GM19372 (cell line): ENCODE results near the gene REELD1.
A peak's percentile ranks its signal among the peaks of the same experiment; 100 is the strongest.

ENCODE experiments used
- ATAC-seq: cut with Tn5 transposase; IDR thresholded peaks from one replicate; pipeline ENCODE4 v1.9.1; 2021; ENCODE audit warnings: mild to moderate bottlenecking, low read depth, moderate library complexity; ENCODE audit not compliant: unreplicated experiment

The REELD1 gene

DNA sequence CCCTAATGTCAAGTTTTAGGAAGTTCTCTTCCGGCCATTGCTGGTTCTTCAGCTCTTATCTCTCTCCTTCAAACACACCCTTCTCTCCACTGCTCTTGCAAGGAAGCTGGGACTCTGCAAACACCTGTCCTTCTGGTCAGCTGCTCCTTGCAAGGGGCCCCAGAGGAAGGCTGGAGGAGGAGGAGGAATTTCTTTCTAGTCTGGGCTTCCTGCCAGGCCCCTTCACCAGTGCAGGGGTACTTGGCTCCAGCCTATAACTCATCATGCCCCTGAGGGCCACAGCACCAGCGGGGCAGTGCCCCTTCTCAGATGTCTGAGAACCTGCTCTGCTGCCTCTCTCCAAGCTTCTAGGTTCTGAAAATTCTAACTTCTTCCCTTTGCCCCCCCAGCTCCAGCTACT, 46.7 kb downstream of the REELD1 start:
- ATAC-seq, result no peak

DNA sequence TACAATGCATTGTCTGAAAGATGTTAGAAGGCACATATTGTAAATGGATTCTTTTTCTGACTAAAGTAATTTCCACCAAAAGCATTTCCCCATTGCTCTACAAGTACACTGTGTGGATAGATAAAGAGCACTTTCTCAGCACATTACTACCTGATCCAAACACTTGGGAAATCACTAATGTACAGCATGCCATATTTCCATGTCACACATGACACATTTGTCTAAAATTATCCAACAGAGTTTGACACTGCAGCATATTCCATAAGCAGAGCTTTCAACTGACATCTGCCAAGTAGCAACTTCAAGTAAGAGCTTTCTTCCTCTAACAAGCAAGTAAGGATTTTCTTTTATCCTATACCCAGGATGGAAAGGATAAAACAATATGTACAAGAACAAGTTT, 49.5 kb downstream of the REELD1 start:
- no peak for ATAC-seq

DNA sequence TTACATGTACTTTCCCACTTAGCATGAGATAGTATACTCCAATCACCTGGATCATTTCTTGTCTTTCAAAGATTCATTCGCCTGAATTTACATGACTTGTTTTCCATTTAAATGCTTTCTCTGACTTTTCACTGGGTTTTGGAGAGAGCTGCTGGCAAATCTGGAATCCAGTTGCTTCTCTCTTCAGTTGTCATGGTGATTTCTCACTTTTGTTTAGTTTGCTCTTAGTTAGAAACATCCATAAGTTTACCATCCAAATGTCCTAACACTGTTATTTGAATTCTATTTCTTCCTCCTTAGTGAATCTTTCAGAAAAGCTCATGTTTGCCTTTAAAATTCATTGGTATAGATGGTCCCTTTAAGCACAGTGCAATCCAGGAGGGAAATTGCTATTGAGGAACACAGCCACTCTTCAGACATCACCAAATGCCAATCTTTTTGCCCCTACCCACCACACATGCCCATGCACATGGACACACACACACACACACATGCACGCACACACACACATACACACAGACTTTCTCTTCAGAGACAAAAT, 51.7 kb downstream of the REELD1 start:
- no peak for ATAC-seq

DNA sequence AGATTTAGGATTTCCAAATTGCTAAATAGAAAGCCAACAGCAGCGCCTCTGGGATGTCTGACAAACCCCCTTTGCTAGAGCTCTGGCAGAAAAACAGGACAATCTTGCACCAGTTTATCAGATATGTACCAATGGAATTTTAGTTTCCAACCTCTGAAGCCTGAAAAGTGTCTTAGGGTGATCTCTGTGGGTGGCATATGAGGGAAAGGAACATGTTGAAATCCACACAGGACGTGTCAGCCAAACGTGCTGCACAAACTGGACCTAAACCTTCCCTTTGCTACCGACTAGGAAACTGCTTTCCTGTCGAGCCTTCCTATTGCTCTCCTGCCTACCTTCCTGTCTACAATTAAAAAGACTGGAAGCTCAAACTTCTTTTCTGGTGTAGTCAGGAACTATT, 53.5 kb downstream of the REELD1 start:
- no peak for ATAC-seq

DNA sequence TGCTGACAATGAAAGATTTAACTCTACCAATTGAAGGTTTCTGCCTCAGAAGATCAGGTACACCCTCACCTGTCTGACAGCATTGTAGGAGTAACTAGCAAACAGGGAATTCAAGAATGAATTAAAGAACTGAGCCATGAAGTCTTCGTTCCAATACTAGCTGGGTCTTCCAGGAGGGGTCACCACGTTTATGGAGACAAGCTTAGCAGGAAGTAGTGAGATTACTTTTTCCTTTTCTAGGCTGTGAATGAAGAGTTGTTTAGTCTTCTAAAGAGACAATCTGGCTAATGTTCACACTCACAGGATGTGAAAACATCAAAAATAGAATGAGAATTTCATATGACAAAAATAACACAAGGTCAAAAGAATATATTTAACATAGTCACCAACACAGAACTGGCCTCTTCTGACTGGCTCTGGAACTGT, 54.9 kb downstream of the REELD1 start:
- ATAC-seq, result peak; percentile 44

DNA sequence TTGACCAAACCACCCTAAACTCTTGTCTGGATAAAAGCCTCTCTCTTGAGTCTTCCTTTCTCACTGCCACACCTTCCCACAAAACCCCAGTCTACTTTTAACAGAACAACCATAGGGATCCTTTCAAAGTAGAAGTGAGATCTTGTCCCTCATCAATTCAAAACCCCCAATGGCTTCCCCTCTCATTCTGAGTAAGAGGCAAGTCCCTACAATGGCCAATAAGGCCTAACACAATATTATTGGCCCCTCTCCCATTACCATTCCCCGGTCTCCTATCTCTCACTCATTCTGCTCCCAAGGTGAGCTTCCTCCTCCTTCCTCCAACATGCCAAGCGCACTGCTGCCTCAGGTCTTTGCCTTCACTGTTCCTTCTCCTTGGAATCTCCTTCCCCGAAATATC, 57.1 kb downstream of the REELD1 start:
- ATAC-seq, result no peak

DNA sequence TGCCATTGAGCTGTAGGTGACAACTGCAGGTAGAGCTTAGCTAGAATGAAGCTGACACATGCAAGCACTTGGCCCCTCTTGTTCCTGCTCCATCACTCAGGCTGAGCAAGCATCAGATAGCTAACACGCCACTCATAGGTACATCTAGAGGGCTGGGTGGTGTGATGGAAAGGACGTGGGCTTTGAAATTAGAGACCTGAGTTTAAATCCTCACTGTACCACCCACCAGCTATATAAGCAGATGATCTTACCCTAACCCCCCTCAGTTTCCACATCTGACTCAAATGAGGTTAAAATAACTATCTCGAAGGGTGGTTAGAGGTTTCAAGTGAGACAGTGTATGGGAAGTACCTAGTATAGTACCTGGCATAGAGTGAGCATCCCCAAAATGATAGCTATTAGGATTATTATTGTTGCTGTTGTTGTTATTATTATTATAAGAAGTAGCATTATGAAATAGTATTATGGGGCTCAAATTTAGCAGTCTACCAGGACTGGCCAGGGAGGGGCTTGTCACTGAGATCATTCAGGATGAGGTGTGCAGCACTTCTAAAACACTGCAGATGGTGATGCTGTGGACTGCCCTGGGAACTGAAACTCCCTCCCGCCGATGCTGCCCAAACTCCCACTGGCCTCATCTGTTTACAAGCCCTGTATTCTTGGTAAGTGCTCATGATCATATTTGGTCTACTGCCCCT, 59.0 kb downstream of the REELD1 start:
- peak; percentile 60 for ATAC-seq

DNA sequence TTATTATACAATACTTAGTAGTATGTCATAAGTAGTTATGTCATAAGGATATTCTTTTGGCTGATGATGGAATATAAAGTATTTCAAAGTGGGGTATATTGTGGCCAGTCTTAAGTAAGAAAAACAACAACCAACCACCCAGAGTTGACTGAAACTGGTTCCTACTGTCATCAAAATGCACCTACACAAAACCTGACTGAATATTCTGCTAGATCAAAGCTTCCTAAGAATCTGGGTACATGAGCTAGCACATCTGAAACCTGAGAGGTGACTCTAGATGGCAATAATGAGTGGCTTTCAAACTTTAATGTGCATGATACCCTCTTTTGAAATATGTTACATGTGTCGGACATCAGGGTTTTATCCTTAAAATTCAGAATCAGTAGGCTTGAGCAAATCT, 60.4 kb downstream of the REELD1 start:
- ATAC-seq, result no peak

DNA sequence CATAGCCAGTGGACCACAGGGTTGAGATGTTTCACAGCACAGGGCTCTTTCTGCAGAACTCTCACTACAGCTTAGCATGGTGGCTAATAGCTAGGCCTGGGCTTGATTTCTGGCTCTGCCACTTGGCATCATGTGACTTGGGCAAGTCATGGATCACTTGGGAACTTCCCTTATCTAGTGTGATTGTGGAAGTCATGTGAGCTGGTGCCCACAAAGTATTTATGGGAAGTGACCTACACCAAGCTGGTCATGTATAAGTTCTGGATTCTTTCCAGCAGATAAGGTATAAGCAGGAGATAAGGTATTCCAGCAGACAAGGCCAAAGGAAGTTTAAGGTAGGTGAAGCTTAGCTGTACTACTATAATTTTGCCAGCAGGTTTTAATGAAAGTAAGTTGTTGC, 61.0 kb downstream of the REELD1 start:
- ATAC-seq, result no peak

DNA sequence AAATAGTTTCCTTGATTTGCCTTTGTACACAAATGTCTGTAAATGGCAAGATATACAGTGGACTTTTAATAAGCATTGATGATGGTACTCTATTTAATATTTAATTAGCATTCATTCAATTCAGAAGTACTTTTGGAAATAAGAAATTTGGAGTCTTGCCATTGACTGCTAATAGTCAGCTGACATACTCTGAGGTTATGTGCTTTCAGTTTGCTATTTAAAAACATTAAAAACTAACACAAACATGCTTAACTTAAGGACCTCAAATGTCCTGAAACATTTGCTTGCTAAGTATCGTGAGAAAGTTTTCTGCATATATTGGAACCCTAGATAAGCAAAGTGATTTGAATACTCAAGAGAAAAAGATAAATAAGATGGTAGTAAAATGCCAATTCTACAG, 64.6 kb downstream of the REELD1 start:
- no peak for ATAC-seq
